HG02798 (cell line): ENCODE data around the gene ARHGAP44.

Experiments used
- ATAC-seq: cut with Tn5 transposase; IDR thresholded peaks from one replicate; pipeline ENCODE4 v1.9.1; 2021; ENCODE audit warnings: mild to moderate bottlenecking; ENCODE audit not compliant: unreplicated experiment, poor library complexity

ARHGAP44 gene, protein sequence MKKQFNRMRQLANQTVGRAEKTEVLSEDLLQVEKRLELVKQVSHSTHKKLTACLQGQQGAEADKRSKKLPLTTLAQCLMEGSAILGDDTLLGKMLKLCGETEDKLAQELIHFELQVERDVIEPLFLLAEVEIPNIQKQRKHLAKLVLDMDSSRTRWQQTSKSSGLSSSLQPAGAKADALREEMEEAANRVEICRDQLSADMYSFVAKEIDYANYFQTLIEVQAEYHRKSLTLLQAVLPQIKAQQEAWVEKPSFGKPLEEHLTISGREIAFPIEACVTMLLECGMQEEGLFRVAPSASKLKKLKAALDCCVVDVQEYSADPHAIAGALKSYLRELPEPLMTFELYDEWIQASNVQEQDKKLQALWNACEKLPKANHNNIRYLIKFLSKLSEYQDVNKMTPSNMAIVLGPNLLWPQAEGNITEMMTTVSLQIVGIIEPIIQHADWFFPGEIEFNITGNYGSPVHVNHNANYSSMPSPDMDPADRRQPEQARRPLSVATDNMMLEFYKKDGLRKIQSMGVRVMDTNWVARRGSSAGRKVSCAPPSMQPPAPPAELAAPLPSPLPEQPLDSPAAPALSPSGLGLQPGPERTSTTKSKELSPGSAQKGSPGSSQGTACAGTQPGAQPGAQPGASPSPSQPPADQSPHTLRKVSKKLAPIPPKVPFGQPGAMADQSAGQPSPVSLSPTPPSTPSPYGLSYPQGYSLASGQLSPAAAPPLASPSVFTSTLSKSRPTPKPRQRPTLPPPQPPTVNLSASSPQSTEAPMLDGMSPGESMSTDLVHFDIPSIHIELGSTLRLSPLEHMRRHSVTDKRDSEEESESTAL

GRCh38 chr17:12789481-12790248 lies at the start of gene ARHGAP44:
TSS of gene ARHGAP44 (plus strand) at chr17:12789498. CDS start at chr17:12789839, 341 bp downstream.
- peak; percentile 78 for ATAC-seq

GRCh38 chr17:12739500-12739899 lies 49.8 kb upstream of the ARHGAP44 start:
- no peak for ATAC-seq

- no peak for ATAC-seq
Observed at GRCh38 chr17:12743046-12743445, 46.3 kb upstream of the ARHGAP44 start.

- no peak for ATAC-seq
Observed at GRCh38 chr17:12744298-12744697, 45.0 kb upstream of the ARHGAP44 start.

DNA sequence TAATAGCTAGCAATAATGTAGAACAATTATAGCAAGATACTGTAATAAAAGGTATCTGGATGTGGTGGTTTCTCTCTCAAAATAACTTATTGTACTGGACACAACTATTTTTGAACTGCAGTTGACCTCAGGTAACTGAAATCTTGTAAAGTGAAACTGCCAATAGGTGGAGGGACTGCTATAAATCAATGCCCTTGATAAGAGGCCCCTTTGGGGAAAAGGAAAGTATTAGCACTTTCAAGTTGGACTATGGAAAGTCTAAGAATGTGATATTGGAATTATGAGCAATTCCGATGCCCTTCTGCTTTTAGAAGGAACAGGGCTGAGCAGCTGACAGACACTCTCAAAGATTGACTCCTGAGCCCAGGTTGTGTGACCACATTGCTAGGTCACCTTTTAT lies 44.5 kb upstream of the ARHGAP44 start:
- no peak for ATAC-seq

DNA sequence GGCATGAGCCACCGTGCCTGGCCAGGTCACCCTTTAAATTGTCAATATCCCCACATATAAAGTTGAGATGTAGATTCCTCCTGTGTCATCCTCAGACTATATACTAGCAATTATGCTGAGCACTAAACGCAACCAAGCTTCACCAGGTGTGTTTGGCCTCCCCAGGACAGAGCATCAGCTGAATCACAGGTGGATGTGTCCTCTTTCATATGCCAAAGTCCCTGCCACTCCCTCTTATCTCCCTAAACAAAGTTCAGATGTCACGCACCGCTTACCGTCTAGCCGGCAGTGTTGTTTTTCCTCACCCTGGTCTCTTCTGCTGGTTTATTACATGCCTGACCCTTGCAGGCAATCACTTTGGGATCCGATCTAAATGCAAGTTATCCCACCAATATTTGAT lies 43.8 kb upstream of the ARHGAP44 start:
- no peak for ATAC-seq

GRCh38 chr17:12756786-12757185 lies 32.5 kb upstream of the ARHGAP44 start:
- ATAC-seq: no peak

DNA sequence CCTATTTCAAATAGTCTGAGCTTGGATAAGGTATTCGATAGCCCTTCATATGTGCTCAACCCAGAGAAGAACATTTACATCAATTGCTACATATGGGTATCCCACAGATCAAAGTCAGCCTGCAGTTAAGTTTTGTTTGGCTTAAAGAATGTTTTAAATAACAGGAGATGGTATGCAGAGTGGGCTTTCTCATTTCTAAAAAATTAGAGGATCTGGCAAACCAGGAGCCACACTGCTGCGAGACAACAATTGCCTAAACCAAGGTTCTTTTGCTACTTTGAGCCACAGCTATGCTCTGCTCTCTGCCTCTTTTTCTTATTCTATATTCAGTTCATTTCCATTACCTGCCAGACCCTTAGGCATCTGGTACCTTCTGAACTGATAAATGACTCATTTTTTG lies 30.2 kb upstream of the ARHGAP44 start:
- no peak for ATAC-seq

GRCh38 chr17:12765548-12765947 lies 23.8 kb upstream of the ARHGAP44 start:
- no peak for ATAC-seq

GRCh38 chr17:12768255-12768654 lies 21.0 kb upstream of the ARHGAP44 start:
- no peak for ATAC-seq

DNA sequence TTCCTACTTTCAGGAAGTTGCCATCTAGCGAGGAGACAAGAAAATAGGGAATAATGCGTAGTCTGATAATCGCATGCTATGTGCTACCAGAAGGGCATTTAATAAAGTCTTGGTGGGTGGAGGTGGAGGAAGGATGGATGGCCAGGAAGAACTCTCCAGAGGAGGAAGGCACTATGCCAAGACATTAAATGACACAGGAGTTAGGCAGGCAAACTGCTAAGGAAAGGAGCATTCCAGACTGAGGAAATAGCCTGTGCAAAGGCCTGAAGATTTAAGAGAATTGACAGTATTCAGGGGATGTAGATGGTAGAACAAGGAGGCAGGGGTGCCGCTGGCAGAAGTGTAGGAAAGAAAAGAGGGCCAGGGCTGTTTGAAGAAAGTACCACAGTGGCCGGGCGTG lies 19.3 kb upstream of the ARHGAP44 start:
- no peak for ATAC-seq

- ATAC-seq: no peak
Observed at GRCh38 chr17:12773153-12773552, 16.1 kb upstream of the ARHGAP44 start.

DNA sequence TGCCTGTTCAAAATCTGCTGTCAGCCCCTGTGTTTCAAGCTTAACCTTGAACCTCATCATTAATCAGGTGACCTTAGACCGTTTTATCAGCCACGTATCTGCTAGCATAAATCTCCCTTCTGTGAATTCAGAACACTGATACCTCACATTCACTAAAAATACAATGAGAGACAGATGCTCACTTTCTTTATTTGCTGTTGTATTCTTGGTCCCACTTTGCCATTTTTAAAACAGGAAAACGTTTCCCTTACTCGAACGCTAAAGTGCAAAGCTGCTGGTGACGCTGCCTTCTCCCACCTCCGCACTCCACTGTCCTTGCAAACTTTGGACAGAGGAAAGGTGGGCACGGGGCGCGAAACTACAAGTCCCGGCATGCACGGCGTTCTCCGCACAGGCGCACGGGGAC lies 220 bp upstream of the ARHGAP44 start:
- peak; percentile 97 for ATAC-seq

DNA sequence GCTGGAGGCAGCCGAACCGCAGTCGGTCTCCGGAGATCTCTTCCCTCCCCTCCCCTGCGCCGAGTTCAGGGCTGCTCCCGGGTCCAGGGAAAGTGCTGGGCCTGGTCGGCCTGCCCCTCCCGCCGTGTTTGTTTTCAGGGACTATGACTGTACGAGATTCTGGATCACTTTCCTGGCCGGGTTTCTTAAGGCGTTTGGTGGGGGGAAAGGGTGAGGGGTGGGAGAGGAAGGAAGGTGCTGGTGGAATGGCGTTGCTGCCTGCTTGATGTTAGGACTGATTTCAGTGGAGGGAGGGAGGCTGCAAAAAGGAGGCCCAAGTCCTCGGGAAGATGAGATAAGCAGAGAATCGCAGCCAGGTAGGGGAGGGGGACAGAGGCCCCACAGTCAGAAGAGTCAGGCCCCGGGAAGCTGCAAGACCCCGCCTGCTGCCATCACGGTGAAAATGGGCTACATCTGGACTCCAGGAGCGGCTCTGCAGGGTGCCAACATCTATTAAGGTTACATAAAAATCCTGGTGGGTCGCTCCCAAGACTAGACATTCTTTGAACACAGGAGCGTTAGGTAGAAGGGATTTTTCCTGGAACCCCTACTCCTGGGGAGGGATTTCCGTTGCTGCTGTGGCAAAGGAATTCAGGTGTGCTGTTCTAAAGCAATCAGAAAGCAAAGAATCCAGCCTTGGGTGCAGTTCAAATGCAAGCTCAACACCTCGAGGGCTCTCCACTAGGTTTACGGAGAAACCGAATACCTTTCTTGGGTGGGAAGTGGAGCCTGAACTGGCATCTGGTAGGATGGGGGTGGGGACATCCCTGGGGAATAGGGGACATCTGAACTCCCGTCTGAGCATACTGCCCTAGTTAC lies 1.2 kb downstream of the ARHGAP44 start:
- no peak for ATAC-seq

- ATAC-seq: no peak
Observed at GRCh38 chr17:12794919-12795532, 5.7 kb downstream of the ARHGAP44 start.

DNA sequence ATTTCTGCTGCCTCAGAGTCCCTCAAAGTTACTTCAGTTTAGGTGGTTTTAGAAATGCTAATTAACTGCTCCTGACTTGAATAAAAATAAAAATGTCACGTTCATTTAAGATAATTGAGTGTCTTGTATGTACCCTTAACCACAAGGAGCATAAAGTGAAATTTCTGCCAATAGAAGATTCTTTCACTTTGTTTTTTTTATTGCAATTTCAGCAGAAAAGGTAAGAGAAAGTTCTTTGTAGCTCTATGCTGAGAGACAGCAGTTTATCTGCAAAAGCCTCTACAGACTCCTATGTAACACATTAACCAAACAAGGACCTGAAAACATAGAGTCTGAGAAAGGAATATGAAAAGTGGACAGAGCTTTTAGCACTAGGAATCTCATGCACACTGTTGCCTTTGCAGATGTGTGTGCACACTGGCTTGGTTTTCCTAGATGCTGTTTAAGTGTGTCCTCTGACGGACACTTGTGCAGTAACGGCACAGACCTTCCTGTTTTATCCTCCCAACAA lies 11.6 kb downstream of the ARHGAP44 start:
- no peak for ATAC-seq

- ATAC-seq: no peak
Observed at GRCh38 chr17:12806630-12807029, 17.3 kb downstream of the ARHGAP44 start.

GRCh38 chr17:12808723-12809122 lies 19.4 kb downstream of the ARHGAP44 start:
- no peak for ATAC-seq

DNA sequence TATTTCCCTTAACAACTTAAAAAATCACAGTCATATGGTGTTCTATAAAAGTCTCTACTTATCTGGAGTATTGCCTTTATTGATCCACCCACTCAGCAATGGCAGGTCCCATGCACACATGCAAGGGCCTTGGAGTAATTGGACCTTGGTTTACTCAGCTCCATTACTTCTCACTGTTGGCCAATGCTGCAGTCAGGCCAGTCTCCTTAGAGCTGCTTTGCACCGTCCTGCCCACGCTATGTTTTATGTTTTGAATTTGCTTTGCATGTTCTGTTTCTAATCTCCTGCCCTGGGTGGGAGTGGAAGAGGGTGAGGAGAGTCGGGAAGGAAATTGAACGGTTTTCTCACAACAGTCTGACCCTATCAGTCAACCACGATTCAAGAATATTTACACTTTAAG lies 23.6 kb downstream of the ARHGAP44 start:
- no peak for ATAC-seq
